SK-N-SH treated with all-trans-retinoic acid at 6 μM for 48 hours (cell line): ENCODE measurements around the gene RAPH1.
"Not testable (repeated sequence)": the region's sequence is repeated elsewhere in the genome, so short reads cannot be mapped to it uniquely, and the experiment has no call there.

ENCODE experiments used
- ATAC-seq: fragments of 200-7000 bp; cut with Tn5 transposase; 3 replicates; pipeline ENCODE4 v1.9.1; 2020; ENCODE audit warnings: mild to moderate bottlenecking, moderate library complexity
- ARNTL ChIP-seq: fragments of 450-650 bp; formaldehyde crosslinking; IDR thresholded peaks from 2 replicates; pipeline ENCODE4 v1.5.0; 2020; ENCODE audit warnings: low read depth, mild to moderate bottlenecking, moderate library complexity, borderline replicate concordance
- BACH2 ChIP-seq: fragments of 250-450 bp; sonication (Bioruptor Pico); IDR thresholded peaks from 2 replicates; pipeline ENCODE4 v1.9.0; 2021; ENCODE audit warnings: mild to moderate bottlenecking, borderline replicate concordance
- CREB5 ChIP-seq: fragments of 250-450 bp; sonication (Bioruptor Pico); IDR thresholded peaks from 2 replicates; pipeline ENCODE4 v1.5.1; 2020; ENCODE audit warnings: low read depth, mild to moderate bottlenecking, moderate library complexity
- CSDC2 ChIP-seq: fragments of 250-450 bp; sonication (Bioruptor Pico); IDR thresholded peaks from 2 replicates; pipeline ENCODE4 v1.5.0; 2020; ENCODE audit warnings: mild to moderate bottlenecking, moderate library complexity
- ESRRG ChIP-seq: fragments of 250-450 bp; sonication (Bioruptor Pico); IDR thresholded peaks from 2 replicates; pipeline ENCODE4 v1.6.1; 2021; ENCODE audit warnings: mild to moderate bottlenecking
- GLIS3 ChIP-seq: fragments of 250-450 bp; sonication (Bioruptor Pico); IDR thresholded peaks from 2 replicates; pipeline ENCODE4 v1.5.0; 2020; ENCODE audit warnings: mild to moderate bottlenecking, moderate library complexity
- ISL1 ChIP-seq: fragments of 250-450 bp; sonication (Bioruptor Pico); IDR thresholded peaks from 2 replicates; pipeline ENCODE4 v2.1.2; 2022; ENCODE audit warnings: mild to moderate bottlenecking, moderate library complexity
- OSR1 ChIP-seq: fragments of 250-450 bp; sonication (Bioruptor Pico); IDR thresholded peaks from 2 replicates; pipeline ENCODE4 v1.8.0; 2022; ENCODE audit warnings: moderate library complexity, mild to moderate bottlenecking, inconsistent platforms
- PPARA ChIP-seq: fragments of 250-450 bp; sonication (Bioruptor Pico); IDR thresholded peaks from 2 replicates; pipeline ENCODE4 v1.5.0; 2020; ENCODE audit warnings: mild to moderate bottlenecking, borderline replicate concordance
- RARB ChIP-seq: fragments of 250-450 bp; sonication (Bioruptor Pico); IDR thresholded peaks from 2 replicates; pipeline ENCODE4 v1.8.0; 2021; ENCODE audit warnings: mild to moderate bottlenecking, moderate library complexity
- SNAI2 ChIP-seq: fragments of 250-450 bp; sonication (Bioruptor Pico); IDR thresholded peaks from 2 replicates; pipeline ENCODE4 v1.5.0; 2020; ENCODE audit warnings: mild to moderate bottlenecking, moderate library complexity
- TCF4 ChIP-seq: fragments of 250-450 bp; sonication (Bioruptor Pico); IDR thresholded peaks from 2 replicates; pipeline ENCODE4 v1.8.0; 2021; ENCODE audit warnings: mild to moderate bottlenecking, moderate library complexity, borderline replicate concordance
- TOX ChIP-seq: fragments of 250-450 bp; sonication (Bioruptor Pico); IDR thresholded peaks from 2 replicates; pipeline ENCODE4 v1.8.0; 2021; ENCODE audit warnings: mild to moderate bottlenecking, moderate library complexity, borderline replicate concordance
- ZC3H10 ChIP-seq: fragments of 250-450 bp; sonication (Bioruptor Pico); IDR thresholded peaks from 2 replicates; pipeline ENCODE4 v1.5.1; 2021; ENCODE audit warnings: mild to moderate bottlenecking, moderate library complexity
- ZFP3 ChIP-seq: fragments of 250-450 bp; sonication (Bioruptor Pico); IDR thresholded peaks from 2 replicates; pipeline ENCODE4 v1.5.0; 2020; ENCODE audit warnings: mild to moderate bottlenecking, moderate library complexity
- ZFP30 ChIP-seq: fragments of 450-650 bp; formaldehyde crosslinking; IDR thresholded peaks from 2 replicates; pipeline ENCODE4 v1.5.0; 2022; ENCODE audit warnings: mild to moderate bottlenecking, moderate library complexity
- ZNF565 ChIP-seq: fragments of 450-650 bp; formaldehyde crosslinking; conservative IDR thresholded peaks from 2 replicates; pipeline ENCODE4 v1.5.0; 2020; ENCODE audit warnings: low read depth, mild to moderate bottlenecking, moderate library complexity
- ZNF70 ChIP-seq: fragments of 450-650 bp; formaldehyde crosslinking; IDR thresholded peaks from 2 replicates; pipeline ENCODE4 v1.5.0; 2020; ENCODE audit warnings: mild to moderate bottlenecking, moderate library complexity
- ZNF8 ChIP-seq: fragments of 450-650 bp; formaldehyde crosslinking; IDR thresholded peaks from 2 replicates; pipeline ENCODE4 v1.5.0; 2020; ENCODE audit warnings: mild to moderate bottlenecking, moderate library complexity
- TF ChIP-seq, protein P1 (sequence below): fragments of 250-450 bp; sonication (Bioruptor Pico); IDR thresholded peaks from 2 replicates; pipeline ENCODE4 v1.8.0; 2021; ENCODE audit warnings: low read depth, mild to moderate bottlenecking, moderate library complexity, borderline replicate concordance
- TF ChIP-seq, protein P2 (sequence below): fragments of 250-450 bp; sonication (Bioruptor Pico); IDR thresholded peaks from 2 replicates; pipeline ENCODE4 v1.5.1; 2021; ENCODE audit warnings: mild to moderate bottlenecking, moderate library complexity
- TF ChIP-seq, protein P3 (sequence below): fragments of 250-450 bp; sonication (Bioruptor Pico); IDR thresholded peaks from 2 replicates; pipeline ENCODE4 v1.8.0; 2020; ENCODE audit warnings: mild to moderate bottlenecking, moderate library complexity, borderline replicate concordance
- TF ChIP-seq, protein P4 (sequence below): fragments of 250-450 bp; sonication (Bioruptor Pico); IDR thresholded peaks from 2 replicates; pipeline ENCODE4 v1.5.0; 2020; ENCODE audit warnings: mild to moderate bottlenecking, moderate library complexity

The RAPH1 gene

GRCh38 chr2:203432811-203433210 is 102.3 kb downstream of the RAPH1 start:
- no peak for TF ChIP-seq OSR1 (CRISPR knock-in tag)
- TF ChIP-seq, protein P1, sequence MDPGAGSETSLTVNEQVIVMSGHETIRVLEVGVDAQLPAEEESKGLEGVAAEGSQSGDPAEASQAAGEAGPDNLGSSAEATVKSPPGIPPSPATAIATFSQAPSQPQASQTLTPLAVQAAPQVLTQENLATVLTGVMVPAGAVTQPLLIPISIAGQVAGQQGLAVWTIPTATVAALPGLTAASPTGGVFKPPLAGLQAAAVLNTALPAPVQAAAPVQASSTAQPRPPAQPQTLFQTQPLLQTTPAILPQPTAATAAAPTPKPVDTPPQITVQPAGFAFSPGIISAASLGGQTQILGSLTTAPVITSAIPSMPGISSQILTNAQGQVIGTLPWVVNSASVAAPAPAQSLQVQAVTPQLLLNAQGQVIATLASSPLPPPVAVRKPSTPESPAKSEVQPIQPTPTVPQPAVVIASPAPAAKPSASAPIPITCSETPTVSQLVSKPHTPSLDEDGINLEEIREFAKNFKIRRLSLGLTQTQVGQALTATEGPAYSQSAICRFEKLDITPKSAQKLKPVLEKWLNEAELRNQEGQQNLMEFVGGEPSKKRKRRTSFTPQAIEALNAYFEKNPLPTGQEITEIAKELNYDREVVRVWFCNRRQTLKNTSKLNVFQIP (CRISPR knock-in tag) = no peak
- no peak for TF ChIP-seq TOX (CRISPR knock-in tag)
- TF ChIP-seq ZFP3 (CRISPR knock-in tag) = no peak
- TF ChIP-seq ZNF70 = no peak
- TF ChIP-seq, protein P2, sequence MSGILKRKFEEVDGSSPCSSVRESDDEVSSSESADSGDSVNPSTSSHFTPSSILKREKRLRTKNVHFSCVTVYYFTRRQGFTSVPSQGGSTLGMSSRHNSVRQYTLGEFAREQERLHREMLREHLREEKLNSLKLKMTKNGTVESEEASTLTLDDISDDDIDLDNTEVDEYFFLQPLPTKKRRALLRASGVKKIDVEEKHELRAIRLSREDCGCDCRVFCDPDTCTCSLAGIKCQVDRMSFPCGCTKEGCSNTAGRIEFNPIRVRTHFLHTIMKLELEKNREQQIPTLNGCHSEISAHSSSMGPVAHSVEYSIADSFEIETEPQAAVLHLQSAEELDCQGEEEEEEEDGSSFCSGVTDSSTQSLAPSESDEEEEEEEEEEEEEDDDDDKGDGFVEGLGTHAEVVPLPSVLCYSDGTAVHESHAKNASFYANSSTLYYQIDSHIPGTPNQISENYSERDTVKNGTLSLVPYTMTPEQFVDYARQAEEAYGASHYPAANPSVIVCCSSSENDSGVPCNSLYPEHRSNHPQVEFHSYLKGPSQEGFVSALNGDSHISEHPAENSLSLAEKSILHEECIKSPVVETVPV (CRISPR knock-in tag) = no peak
- TF ChIP-seq TCF4 (CRISPR knock-in tag) = no peak
- no peak for TF ChIP-seq RARB (CRISPR knock-in tag)
- no peak for TF ChIP-seq GLIS3
- TF ChIP-seq ZNF8 (CRISPR knock-in tag) = no peak
- no peak for TF ChIP-seq ZFP30
- TF ChIP-seq, protein P3, sequence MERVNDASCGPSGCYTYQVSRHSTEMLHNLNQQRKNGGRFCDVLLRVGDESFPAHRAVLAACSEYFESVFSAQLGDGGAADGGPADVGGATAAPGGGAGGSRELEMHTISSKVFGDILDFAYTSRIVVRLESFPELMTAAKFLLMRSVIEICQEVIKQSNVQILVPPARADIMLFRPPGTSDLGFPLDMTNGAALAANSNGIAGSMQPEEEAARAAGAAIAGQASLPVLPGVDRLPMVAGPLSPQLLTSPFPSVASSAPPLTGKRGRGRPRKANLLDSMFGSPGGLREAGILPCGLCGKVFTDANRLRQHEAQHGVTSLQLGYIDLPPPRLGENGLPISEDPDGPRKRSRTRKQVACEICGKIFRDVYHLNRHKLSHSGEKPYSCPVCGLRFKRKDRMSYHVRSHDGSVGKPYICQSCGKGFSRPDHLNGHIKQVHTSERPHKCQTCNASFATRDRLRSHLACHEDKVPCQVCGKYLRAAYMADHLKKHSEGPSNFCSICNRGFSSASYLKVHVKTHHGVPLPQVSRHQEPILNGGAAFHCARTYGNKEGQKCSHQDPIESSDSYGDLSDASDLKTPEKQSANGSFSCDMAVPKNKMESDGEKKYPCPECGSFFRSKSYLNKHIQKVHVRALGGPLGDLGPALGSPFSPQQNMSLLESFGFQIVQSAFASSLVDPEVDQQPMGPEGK = no peak
- TF ChIP-seq ESRRG (CRISPR knock-in tag) = no peak
- TF ChIP-seq ARNTL (CRISPR knock-in tag) = no peak
- TF ChIP-seq ISL1 = no peak
- TF ChIP-seq, protein P4, sequence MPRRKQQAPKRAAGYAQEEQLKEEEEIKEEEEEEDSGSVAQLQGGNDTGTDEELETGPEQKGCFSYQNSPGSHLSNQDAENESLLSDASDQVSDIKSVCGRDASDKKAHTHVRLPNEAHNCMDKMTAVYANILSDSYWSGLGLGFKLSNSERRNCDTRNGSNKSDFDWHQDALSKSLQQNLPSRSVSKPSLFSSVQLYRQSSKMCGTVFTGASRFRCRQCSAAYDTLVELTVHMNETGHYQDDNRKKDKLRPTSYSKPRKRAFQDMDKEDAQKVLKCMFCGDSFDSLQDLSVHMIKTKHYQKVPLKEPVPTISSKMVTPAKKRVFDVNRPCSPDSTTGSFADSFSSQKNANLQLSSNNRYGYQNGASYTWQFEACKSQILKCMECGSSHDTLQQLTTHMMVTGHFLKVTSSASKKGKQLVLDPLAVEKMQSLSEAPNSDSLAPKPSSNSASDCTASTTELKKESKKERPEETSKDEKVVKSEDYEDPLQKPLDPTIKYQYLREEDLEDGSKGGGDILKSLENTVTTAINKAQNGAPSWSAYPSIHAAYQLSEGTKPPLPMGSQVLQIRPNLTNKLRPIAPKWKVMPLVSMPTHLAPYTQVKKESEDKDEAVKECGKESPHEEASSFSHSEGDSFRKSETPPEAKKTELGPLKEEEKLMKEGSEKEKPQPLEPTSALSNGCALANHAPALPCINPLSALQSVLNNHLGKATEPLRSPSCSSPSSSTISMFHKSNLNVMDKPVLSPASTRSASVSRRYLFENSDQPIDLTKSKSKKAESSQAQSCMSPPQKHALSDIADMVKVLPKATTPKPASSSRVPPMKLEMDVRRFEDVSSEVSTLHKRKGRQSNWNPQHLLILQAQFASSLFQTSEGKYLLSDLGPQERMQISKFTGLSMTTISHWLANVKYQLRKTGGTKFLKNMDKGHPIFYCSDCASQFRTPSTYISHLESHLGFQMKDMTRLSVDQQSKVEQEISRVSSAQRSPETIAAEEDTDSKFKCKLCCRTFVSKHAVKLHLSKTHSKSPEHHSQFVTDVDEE (CRISPR knock-in tag) = no peak
- TF ChIP-seq CSDC2 (CRISPR knock-in tag) = no peak
- no peak for TF ChIP-seq CREB5
- no peak for TF ChIP-seq ZC3H10 (CRISPR knock-in tag)
- ATAC-seq = no peak

DNA sequence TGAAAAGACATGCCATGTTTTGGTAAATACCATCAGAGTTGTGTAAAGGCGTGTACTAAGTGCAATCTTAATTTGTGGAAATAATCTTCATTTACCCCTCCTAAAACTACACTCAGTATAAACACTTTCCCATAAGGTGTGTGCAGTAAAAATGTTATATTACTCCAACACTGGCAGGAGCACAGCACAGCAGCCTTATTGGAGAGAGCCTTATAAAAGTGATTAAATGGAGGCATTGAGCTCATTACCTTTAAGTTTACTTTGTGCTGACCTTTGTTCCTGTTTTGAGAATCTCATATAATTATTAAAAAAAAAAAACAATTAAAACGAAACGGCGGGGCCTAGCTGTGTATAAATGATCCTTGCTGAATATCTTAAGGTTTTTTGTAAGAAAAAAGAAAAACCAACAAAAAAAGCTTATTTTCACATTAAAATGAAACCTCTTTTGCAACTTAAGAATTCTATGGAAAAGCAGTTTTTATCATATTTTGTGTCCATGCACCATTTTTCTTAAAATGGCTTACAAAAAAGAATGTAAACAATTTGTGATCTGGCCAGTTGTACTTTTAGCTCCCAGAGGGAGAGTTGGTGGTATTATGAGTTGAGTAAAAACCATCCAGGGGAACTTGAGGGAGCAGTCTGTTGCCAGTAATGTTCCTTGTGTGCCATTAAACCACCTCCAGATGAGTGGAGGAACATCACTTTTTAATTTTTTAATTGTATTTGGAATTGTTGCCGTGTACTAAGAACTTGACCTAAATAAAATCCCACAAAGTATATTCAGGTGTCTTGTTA is 103.5 kb downstream of the RAPH1 start:
- ATAC-seq = no peak
- TF ChIP-seq, protein P4 (CRISPR knock-in tag) = no peak
- no peak for TF ChIP-seq ZNF565 (CRISPR knock-in tag)
- TF ChIP-seq TCF4 (CRISPR knock-in tag) = no peak
- no peak for TF ChIP-seq ZNF70
- TF ChIP-seq BACH2 (CRISPR knock-in tag) = no peak
- TF ChIP-seq CREB5 = no peak
- TF ChIP-seq RARB (CRISPR knock-in tag) = no peak
- TF ChIP-seq SNAI2 (CRISPR knock-in tag) = no peak
- no peak for TF ChIP-seq ARNTL (CRISPR knock-in tag)
- TF ChIP-seq ZC3H10 (CRISPR knock-in tag) = no peak
- TF ChIP-seq ISL1 = no peak
- TF ChIP-seq, protein P3 = no peak
- no peak for TF ChIP-seq ZNF8 (CRISPR knock-in tag)
- TF ChIP-seq PPARA (CRISPR knock-in tag) = no peak
- TF ChIP-seq ESRRG (CRISPR knock-in tag) = no peak

DNA sequence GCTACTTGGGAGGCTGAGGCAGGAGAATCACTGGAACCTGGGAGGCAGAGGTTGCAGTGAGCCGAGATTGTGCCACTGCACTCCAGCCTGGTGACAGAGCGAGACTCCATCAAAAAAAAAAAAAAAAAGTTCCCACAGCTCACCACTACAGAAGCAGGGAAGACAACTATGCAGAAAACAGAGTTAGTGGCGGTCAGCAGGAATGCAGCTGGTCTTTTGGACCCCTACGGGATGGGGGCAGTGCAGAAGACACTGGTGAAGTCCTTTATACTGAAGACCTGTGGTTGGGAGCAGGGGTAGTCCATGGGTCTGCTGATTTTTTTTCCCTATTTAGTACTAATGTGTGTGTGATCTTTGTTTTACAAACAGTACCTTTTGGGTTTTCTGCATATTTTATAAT is 105.5 kb downstream of the RAPH1 start:
- ATAC-seq = not testable (repeated sequence)
